Dedifferentiated amniotic fluid mesenchymal stem cell (primary cell): Measurements from ENCODE around the gene TXNRD2.
A peak's percentile ranks its signal among the peaks of the same experiment; 100 is the strongest.

Experiments
- DNase-seq: peaks from one replicate; pipeline ENCODE4 v3.0.0-alpha.2; 2016; ENCODE audit errors: extremely low spot score

TXNRD2 gene

GRCh38 chr22:19966908-19967750, 25.5 kb upstream of the TXNRD2 start:
- no peak for DNase-seq

- DNase-seq = no peak
Measured at GRCh38 chr22:19965771-19966709, 24.4 kb upstream of the TXNRD2 start.

- DNase-seq = no peak
Measured at GRCh38 chr22:19964701-19965386, 23.2 kb upstream of the TXNRD2 start.

- DNase-seq = no peak
Measured at GRCh38 chr22:19963863-19964642, 22.4 kb upstream of the TXNRD2 start.

- DNase-seq = no peak
Measured at GRCh38 chr22:19962909-19963806, 21.5 kb upstream of the TXNRD2 start.

- DNase-seq = peak; percentile 67
Measured at GRCh38 chr22:19962246-19962908, 20.8 kb upstream of the TXNRD2 start.

- DNase-seq = no peak
Measured at GRCh38 chr22:19961868-19962245, 20.2 kb upstream of the TXNRD2 start.

GRCh38 chr22:19961201-19961580, 19.6 kb upstream of the TXNRD2 start:
- DNase-seq = no peak

GRCh38 chr22:19960491-19961200, 19.0 kb upstream of the TXNRD2 start:
- DNase-seq = no peak

- no peak for DNase-seq
Measured at GRCh38 chr22:19959587-19960490, 18.2 kb upstream of the TXNRD2 start.

- DNase-seq = no peak
Measured at GRCh38 chr22:19959043-19959586, 17.5 kb upstream of the TXNRD2 start.

GRCh38 chr22:19958083-19959042, 16.7 kb upstream of the TXNRD2 start:
- DNase-seq = peak; percentile 25

- DNase-seq = no peak
Measured at GRCh38 chr22:19957445-19957844, 15.8 kb upstream of the TXNRD2 start.

- no peak for DNase-seq
Measured at GRCh38 chr22:19955241-19956128, 13.9 kb upstream of the TXNRD2 start.

- no peak for DNase-seq
Measured at GRCh38 chr22:19951346-19951745, 9.7 kb upstream of the TXNRD2 start.
